Measurements from ENCODE around the gene ARHGAP27. TPM values are rescaled to one million over a fixed set of nuclear protein-coding genes. Genes with fewer than 3 reads are reported as not detected.
A peak's percentile ranks its signal among the peaks of the same experiment; 100 is the strongest.
"Not testable (repeated sequence)": the region's sequence is repeated elsewhere in the genome, so short reads cannot be mapped to it uniquely, and the experiment has no call there.

Gene ARHGAP27, protein sequence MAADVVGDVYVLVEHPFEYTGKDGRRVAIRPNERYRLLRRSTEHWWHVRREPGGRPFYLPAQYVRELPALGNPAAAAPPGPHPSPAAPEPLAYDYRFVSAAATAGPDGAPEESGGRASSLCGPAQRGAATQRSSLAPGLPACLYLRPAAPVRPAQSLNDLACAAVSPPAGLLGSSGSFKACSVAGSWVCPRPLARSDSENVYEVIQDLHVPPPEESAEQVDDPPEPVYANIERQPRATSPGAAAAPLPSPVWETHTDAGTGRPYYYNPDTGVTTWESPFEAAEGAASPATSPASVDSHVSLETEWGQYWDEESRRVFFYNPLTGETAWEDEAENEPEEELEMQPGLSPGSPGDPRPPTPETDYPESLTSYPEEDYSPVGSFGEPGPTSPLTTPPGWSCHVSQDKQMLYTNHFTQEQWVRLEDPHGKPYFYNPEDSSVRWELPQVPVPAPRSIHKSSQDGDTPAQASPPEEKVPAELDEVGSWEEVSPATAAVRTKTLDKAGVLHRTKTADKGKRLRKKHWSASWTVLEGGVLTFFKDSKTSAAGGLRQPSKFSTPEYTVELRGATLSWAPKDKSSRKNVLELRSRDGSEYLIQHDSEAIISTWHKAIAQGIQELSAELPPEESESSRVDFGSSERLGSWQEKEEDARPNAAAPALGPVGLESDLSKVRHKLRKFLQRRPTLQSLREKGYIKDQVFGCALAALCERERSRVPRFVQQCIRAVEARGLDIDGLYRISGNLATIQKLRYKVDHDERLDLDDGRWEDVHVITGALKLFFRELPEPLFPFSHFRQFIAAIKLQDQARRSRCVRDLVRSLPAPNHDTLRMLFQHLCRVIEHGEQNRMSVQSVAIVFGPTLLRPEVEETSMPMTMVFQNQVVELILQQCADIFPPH
- 23.1 TPM for total RNA-seq
- polyA plus RNA-seq: 73.8 TPM
- long read RNA-seq, donor 1, partial matches to known transcripts: 0 of 2 reads
- long read RNA-seq, donor 1, other reads (novel, unspliced or antisense): 0 of 2 reads
- long read RNA-seq, donor 2: 0 reads
- long read RNA-seq, donor 3, partial matches to known transcripts: 0 of 1 reads
- long read RNA-seq, donor 3, other reads (novel, unspliced or antisense): 0 of 1 reads
- long read RNA-seq, donor 4, partial matches to known transcripts: 0 of 2 reads
- long read RNA-seq, donor 4, other reads (novel, unspliced or antisense): 0 of 2 reads
- long read RNA-seq, donor 5, partial matches to known transcripts: 0 of 1 reads
- long read RNA-seq, donor 5, other reads (novel, unspliced or antisense): 0 of 1 reads
- long read RNA-seq, donor 6, partial matches to known transcripts: 0 of 1 reads
- long read RNA-seq, donor 6, other reads (novel, unspliced or antisense): 0 of 1 reads
- long read RNA-seq, donor 7, partial matches to known transcripts: 0 of 1 reads
- long read RNA-seq, donor 7, other reads (novel, unspliced or antisense): 0 of 1 reads
- long read RNA-seq, donor 8, partial matches to known transcripts: 0 of 2 reads
- long read RNA-seq, donor 8, other reads (novel, unspliced or antisense): 0 of 2 reads
- long read RNA-seq, donor 9, partial matches to known transcripts: 0 of 3 reads
- long read RNA-seq, donor 9, other reads (novel, unspliced or antisense): 0 of 3 reads
- long read RNA-seq, donor 10, partial matches to known transcripts: 0 of 1 reads
- long read RNA-seq, donor 10, other reads (novel, unspliced or antisense): 0 of 1 reads

DNA sequence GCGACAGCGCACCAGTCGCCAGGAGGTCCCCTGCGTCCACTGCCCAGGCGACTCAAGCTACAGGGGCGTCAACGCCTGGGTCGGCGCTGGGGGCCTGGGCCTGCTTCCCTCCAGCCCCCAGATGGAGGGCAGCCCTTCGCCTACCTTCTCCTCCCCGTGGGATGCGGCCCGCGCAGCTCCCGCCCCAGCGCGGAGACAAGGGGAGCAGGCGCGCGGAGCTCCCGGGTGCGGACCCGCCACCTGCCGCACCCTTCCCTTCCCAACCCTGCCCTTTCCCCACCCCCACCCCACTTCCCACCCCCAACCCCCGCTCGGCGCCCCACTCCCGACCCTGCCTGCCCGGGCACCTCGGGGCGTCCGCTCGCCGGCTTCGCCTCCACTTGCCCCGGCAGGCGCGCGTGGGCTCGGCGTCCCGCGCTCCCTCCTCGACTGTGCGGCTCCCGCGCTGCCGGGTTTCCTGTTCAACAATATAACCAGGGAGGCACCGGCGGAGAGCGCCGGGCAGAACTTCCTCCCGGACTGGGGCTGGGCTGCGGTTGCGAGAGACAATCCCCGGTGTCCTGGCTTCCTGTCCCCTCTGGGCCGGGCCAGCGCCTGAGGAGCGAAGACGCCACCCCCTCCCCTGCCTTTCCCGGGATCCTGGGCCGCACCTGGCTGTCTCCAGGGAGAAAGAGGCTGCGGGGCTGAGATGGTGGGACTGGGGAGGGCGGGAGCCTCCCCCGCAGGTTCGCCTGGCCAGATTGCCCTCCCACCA is at the start of gene ARHGAP27:
TSS of gene ARHGAP27 (minus strand) at position 466 of the 754 bp plus-strand sequence. CDS start 2,591 bp downstream, outside the sequence.
- 3% methylated on average over 66 of the region's 66 CpGs for WGBS
- peaks cover 17 to 73% of the 10 kb centered on the region in 2 donors for H3K4me1 ChIP-seq (ENCODE audit: control insufficient read depth in 2 of 2, insufficient read depth in 2 of 2, low read length in 2 of 2)
- H3K27ac ChIP-seq (ENCODE audit: low read depth in 1 of 2, low read length in 1 of 2): peak within 1 kb of the TSS in 1 of 2 donors; percentile 46

DNA sequence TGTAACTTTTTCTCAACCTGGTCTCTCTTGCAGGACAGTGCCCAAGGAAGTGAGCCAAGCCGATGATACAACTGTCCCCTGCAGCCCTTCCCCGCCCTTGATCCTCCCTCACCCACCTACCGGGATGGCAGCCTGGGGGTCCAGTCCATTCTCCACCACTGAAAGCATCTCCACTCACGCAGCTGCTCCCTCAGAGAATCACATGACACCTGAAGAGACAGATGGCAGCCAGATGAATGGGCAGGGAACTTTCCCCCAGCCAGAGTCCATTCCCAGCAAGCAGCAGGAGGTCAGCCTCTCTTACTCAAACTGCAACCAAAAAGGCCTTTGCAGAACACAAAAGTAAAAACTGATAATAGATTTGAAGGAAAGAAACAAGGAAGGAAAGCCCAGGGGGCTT is 49.6 kb upstream of the ARHGAP27 start:
- not testable (repeated sequence) for H3K9me3 ChIP-seq (ENCODE audit: control insufficient read depth in 2 of 2, insufficient read depth in 1 of 2, low read length in 1 of 2); H3K4me1 ChIP-seq (ENCODE audit: control insufficient read depth in 2 of 2, insufficient read depth in 2 of 2, low read length in 2 of 2); H3K27ac ChIP-seq (ENCODE audit: low read depth in 1 of 2, low read length in 1 of 2); DNase-seq (ENCODE audit: low read depth in 6 of 9, low spot score in 9 of 9); H3K27me3 ChIP-seq (ENCODE audit: control insufficient read depth in 2 of 2, insufficient read depth in 1 of 2, low read length in 1 of 2); H3K4me3 ChIP-seq (ENCODE audit: low read length in 2 of 2); H3K36me3 ChIP-seq (ENCODE audit: control insufficient read depth in 2 of 2, insufficient read depth in 2 of 2, low read length in 1 of 2)
- 96% methylated on average over 3 of the region's 4 CpGs for WGBS

More for the DNA sequence above, at the start of gene ARHGAP27:
- Histone ChIP-seq H3K27me3 (ENCODE audit: control insufficient read depth in 2 of 2, insufficient read depth in 1 of 2, low read length in 1 of 2) (peaks cover 0 to 45% of the 10 kb centered on the region in 2 donors), H3K36me3 (ENCODE audit: control insufficient read depth in 2 of 2, insufficient read depth in 2 of 2, low read length in 1 of 2) (peaks cover 17 to 20% of the 10 kb centered on the region in 2 donors), H3K9me3 (ENCODE audit: control insufficient read depth in 2 of 2, insufficient read depth in 1 of 2, low read length in 1 of 2) (peaks cover 0 to 9% of the 10 kb centered on the region in 2 donors), H3K4me3 (ENCODE audit: low read length in 2 of 2) (peak within 1 kb of the TSS; percentile 30 to 49)
- peak in 1 of 9 donors; percentile 57 for DNase-seq (ENCODE audit: low read depth in 6 of 9, low spot score in 9 of 9)

GRCh38 chr17:45475436-45475835 is 42.8 kb upstream of the ARHGAP27 start:
- H3K27me3 ChIP-seq (ENCODE audit: control insufficient read depth in 2 of 2, insufficient read depth in 1 of 2, low read length in 1 of 2); H3K27ac ChIP-seq (ENCODE audit: low read depth in 1 of 2, low read length in 1 of 2); DNase-seq (ENCODE audit: low read depth in 6 of 9, low spot score in 9 of 9); H3K4me3 ChIP-seq (ENCODE audit: low read length in 2 of 2); H3K9me3 ChIP-seq (ENCODE audit: control insufficient read depth in 2 of 2, insufficient read depth in 1 of 2, low read length in 1 of 2); H3K4me1 ChIP-seq (ENCODE audit: control insufficient read depth in 2 of 2, insufficient read depth in 2 of 2, low read length in 2 of 2): not testable (repeated sequence)
- 98% methylated on average over 14 of the region's 14 CpGs for WGBS
- peaks cover 25 to 39% of the 10 kb centered on the region in 2 donors for H3K36me3 ChIP-seq (ENCODE audit: control insufficient read depth in 2 of 2, insufficient read depth in 2 of 2, low read length in 1 of 2)

DNA sequence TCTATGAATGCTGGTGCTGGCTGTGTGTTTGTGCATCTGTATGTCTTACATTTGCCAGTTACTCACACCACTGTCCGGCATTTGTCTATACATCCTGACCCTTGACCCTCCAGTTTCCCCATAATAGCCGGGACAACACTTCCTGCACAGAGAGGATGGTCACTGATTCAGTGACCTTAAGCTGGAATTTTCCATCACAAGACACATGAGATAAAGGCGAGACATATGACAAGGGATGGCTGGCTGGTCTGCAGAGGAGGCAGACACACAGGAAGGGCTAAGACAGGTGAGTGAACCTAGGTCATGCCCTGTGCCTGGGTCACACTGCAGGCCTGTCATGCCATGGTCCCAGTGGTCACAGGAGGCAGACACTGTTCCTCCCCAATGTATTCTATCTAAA is 39.6 kb upstream of the ARHGAP27 start:
- H3K27me3 ChIP-seq (ENCODE audit: control insufficient read depth in 2 of 2, insufficient read depth in 1 of 2, low read length in 1 of 2); H3K4me3 ChIP-seq (ENCODE audit: low read length in 2 of 2); H3K27ac ChIP-seq (ENCODE audit: low read depth in 1 of 2, low read length in 1 of 2); H3K4me1 ChIP-seq (ENCODE audit: control insufficient read depth in 2 of 2, insufficient read depth in 2 of 2, low read length in 2 of 2); DNase-seq (ENCODE audit: low read depth in 6 of 9, low spot score in 9 of 9); H3K9me3 ChIP-seq (ENCODE audit: control insufficient read depth in 2 of 2, insufficient read depth in 1 of 2, low read length in 1 of 2): not testable (repeated sequence)
- peaks cover 21 to 46% of the 10 kb centered on the region in 2 donors for H3K36me3 ChIP-seq (ENCODE audit: control insufficient read depth in 2 of 2, insufficient read depth in 2 of 2, low read length in 1 of 2)
- 97% methylated on average over 3 of the region's 3 CpGs for WGBS

- 82% methylated on average over 4 of the region's 4 CpGs for WGBS
- peaks cover 14 to 23% of the 10 kb centered on the region in 2 donors for H3K36me3 ChIP-seq (ENCODE audit: control insufficient read depth in 2 of 2, insufficient read depth in 2 of 2, low read length in 1 of 2)
- not testable (repeated sequence) for H3K4me1 ChIP-seq (ENCODE audit: control insufficient read depth in 2 of 2, insufficient read depth in 2 of 2, low read length in 2 of 2); H3K27me3 ChIP-seq (ENCODE audit: control insufficient read depth in 2 of 2, insufficient read depth in 1 of 2, low read length in 1 of 2); H3K27ac ChIP-seq (ENCODE audit: low read depth in 1 of 2, low read length in 1 of 2); H3K4me3 ChIP-seq (ENCODE audit: low read length in 2 of 2); DNase-seq (ENCODE audit: low read depth in 6 of 9, low spot score in 9 of 9); H3K9me3 ChIP-seq (ENCODE audit: control insufficient read depth in 2 of 2, insufficient read depth in 1 of 2, low read length in 1 of 2)
Observed at GRCh38 chr17:45469204-45469563, 36.5 kb upstream of the ARHGAP27 start.

DNA sequence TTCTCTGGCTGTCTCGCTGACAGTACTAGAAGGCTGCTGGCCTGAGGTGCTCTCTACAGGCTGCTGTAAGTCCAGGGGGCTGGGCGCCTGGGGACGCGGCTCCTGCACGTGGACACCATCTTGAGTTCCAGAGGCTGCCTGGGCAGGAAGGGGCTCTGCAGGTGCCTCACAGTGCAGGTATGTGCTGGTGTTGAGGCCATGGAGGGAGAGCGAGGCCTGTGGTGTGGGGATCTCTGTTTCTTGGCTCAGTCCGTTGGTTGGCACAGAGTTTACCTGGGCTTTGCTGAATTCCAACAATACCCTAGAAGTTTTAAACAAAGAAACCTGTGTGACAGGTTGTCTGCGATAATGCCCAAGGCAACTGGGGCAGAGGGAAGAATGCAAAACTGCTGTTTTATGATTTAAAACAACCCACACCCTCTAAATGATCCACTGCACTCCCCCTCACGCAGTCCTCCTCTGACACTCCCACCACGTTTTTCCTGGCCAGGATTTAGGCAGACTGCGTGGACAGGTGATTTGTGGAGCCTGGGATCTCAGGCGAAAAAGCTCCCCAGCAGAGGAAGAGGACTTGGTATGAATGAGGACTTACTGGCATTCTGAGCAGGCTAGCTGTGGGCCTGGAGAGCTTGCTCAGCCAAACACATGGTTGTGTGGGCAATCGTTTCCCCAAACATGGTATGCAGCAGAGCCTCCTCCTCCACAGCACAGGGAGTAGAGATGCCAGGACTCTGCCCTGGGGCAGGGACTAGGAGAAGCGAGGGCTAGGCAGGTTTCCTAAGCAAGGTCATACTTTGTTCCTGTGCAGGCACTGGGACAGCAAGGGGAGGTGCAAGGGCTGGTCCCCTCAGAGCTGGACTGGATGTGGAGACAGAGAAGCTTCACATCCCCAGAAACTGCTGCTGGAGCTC is 35.9 kb upstream of the ARHGAP27 start:
- H3K9me3 ChIP-seq (ENCODE audit: control insufficient read depth in 2 of 2, insufficient read depth in 1 of 2, low read length in 1 of 2); H3K4me3 ChIP-seq (ENCODE audit: low read length in 2 of 2); DNase-seq (ENCODE audit: low read depth in 6 of 9, low spot score in 9 of 9); H3K27me3 ChIP-seq (ENCODE audit: control insufficient read depth in 2 of 2, insufficient read depth in 1 of 2, low read length in 1 of 2); H3K27ac ChIP-seq (ENCODE audit: low read depth in 1 of 2, low read length in 1 of 2); H3K4me1 ChIP-seq (ENCODE audit: control insufficient read depth in 2 of 2, insufficient read depth in 2 of 2, low read length in 2 of 2): not testable (repeated sequence)
- peaks cover 15 to 23% of the 10 kb centered on the region in 2 donors for H3K36me3 ChIP-seq (ENCODE audit: control insufficient read depth in 2 of 2, insufficient read depth in 2 of 2, low read length in 1 of 2)
- 98% methylated on average over 13 of the region's 14 CpGs for WGBS

DNA sequence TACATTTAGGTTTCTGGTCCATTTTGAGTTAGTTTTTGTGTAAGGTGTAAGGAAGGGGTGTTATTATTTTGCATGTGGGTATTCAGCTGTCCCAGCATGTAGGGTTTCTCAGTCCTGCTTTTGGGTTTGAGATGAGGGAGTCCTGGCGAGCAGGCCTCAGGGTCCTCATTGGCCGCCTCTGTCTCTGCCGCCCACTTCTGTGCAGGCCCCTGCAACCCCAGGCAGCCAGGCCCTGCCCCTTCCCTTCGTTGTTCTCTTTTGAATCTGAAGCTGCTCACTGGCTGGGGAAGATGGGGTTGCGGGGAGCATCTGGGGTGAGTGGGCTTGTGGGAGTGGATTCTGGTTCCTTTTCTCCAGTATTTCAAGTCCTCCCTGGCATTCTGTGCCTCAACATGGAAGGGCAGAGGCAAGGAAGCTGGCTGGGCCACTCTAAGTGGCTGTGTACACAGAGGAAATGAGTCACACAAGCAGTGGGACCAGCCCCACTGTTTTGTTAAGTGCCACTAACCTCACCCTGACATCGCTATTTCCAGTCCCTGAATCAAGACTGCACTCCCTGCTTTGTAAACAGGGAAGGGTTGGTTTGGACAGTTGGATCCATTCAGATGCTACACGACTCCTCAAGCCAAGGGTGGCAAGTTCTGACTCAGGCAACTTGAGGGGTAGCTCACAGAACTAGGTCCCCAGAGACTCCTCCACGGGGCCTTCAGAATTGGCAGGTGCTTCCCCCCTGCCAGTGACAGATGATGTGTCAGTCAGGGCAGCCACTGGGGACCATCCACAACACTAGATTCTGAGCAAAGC is 29.1 kb upstream of the ARHGAP27 start:
- not testable (repeated sequence) for H3K9me3 ChIP-seq (ENCODE audit: control insufficient read depth in 2 of 2, insufficient read depth in 1 of 2, low read length in 1 of 2); H3K27me3 ChIP-seq (ENCODE audit: control insufficient read depth in 2 of 2, insufficient read depth in 1 of 2, low read length in 1 of 2); H3K27ac ChIP-seq (ENCODE audit: low read depth in 1 of 2, low read length in 1 of 2); H3K4me1 ChIP-seq (ENCODE audit: control insufficient read depth in 2 of 2, insufficient read depth in 2 of 2, low read length in 2 of 2); H3K36me3 ChIP-seq (ENCODE audit: control insufficient read depth in 2 of 2, insufficient read depth in 2 of 2, low read length in 1 of 2); H3K4me3 ChIP-seq (ENCODE audit: low read length in 2 of 2)
- 78% methylated on average over 8 of the region's 8 CpGs for WGBS
- DNase-seq (ENCODE audit: low read depth in 6 of 9, low spot score in 9 of 9): peak in 1 of 9 donors; percentile 10

Data from thymus (tissue), 14 donors.